DOHH2 (cell line): ENCODE results near the gene PILRA.

ENCODE experiments used
- H3F3A ChIP-seq: fragments of 200-600 bp; sonication (generic), shearing (Covaris generic); 2 replicates; pipeline ENCODE4 v1.6.0; 2016; ENCODE audit warnings: antibody characterized with exemption, mild to moderate bottlenecking; ENCODE audit not compliant: control insufficient read depth, insufficient read depth
- H3K27ac ChIP-seq: fragments of 200-600 bp; sonication (generic); 2 replicates; pipeline ENCODE4 v1.5.1; 2014; ENCODE audit warnings: low read depth, mild to moderate bottlenecking, low read length, moderate library complexity
- H3K27me3 ChIP-seq: fragments of 200-600 bp; sonication (generic); 2 replicates; pipeline ENCODE4 v1.6.1; 2014; ENCODE audit warnings: mild to moderate bottlenecking, low read length, mixed read lengths; ENCODE audit not compliant: control insufficient read depth
- H3K36me3 ChIP-seq: fragments of 200-600 bp; sonication (generic); 2 replicates; pipeline ENCODE4 v1.6.1; 2014; ENCODE audit warnings: mild to moderate bottlenecking, low read length, moderate library complexity, mixed read lengths; ENCODE audit not compliant: control insufficient read depth
- H3K4me1 ChIP-seq: fragments of 200-600 bp; sonication (generic); 2 replicates; pipeline ENCODE4 v1.6.1; 2014; ENCODE audit warnings: mild to moderate bottlenecking, low read length, mixed read lengths; ENCODE audit not compliant: control insufficient read depth
- H3K4me2 ChIP-seq: fragments of 200-600 bp; sonication (generic); 2 replicates; pipeline ENCODE4 v1.6.0; 2014; ENCODE audit warnings: mild to moderate bottlenecking, low read length, moderate library complexity
- H3K4me3 ChIP-seq: fragments of 200-600 bp; sonication (generic); 2 replicates; pipeline ENCODE4 v1.5.1; 2014; ENCODE audit warnings: mild to moderate bottlenecking, low read length, mixed read lengths
- H3K79me2 ChIP-seq: fragments of 200-600 bp; sonication (generic); 2 replicates; pipeline ENCODE4 v1.6.1; 2014; ENCODE audit warnings: mild to moderate bottlenecking, low read length, mixed read lengths; ENCODE audit not compliant: control insufficient read depth
- H3K9me2 ChIP-seq: fragments of 200-600 bp; sonication (generic); replicated peaks from 2 replicates; pipeline ENCODE4 v1.6.1; 2014; ENCODE audit warnings: mild to moderate bottlenecking, low read length, mixed read lengths; ENCODE audit not compliant: control insufficient read depth
- H3K9me3 ChIP-seq: fragments of 200-600 bp; sonication (generic); 2 replicates; pipeline ENCODE4 v1.6.1; 2014; ENCODE audit warnings: antibody characterized with exemption, low read length, mixed read lengths; ENCODE audit not compliant: control insufficient read depth, insufficient read depth
- H4K20me1 ChIP-seq: fragments of 200-600 bp; sonication (generic); 2 replicates; pipeline ENCODE4 v1.6.0; 2014; ENCODE audit warnings: low read depth, mild to moderate bottlenecking, antibody characterized with exemption, low read length, moderate library complexity; ENCODE audit not compliant: control insufficient read depth, insufficient read depth
- EZH2phosphoT487 ChIP-seq: fragments of 200-600 bp; sonication (generic); IDR thresholded peaks from 2 replicates; pipeline ENCODE4 v1.6.1; 2017; ENCODE audit warnings: borderline replicate concordance, mild to moderate bottlenecking, antibody characterized with exemption, low read length, moderate library complexity, mixed read lengths
- TF ChIP-seq, protein P1 (sequence below): fragments of 200-600 bp; sonication (generic); IDR thresholded peaks from one replicate; pipeline ENCODE4 v1.5.1; 2014; ENCODE audit warnings: antibody characterized with exemption, mild to moderate bottlenecking, low read depth, low read length; ENCODE audit not compliant: poor library complexity, severe bottlenecking

Gene PILRA

DNA sequence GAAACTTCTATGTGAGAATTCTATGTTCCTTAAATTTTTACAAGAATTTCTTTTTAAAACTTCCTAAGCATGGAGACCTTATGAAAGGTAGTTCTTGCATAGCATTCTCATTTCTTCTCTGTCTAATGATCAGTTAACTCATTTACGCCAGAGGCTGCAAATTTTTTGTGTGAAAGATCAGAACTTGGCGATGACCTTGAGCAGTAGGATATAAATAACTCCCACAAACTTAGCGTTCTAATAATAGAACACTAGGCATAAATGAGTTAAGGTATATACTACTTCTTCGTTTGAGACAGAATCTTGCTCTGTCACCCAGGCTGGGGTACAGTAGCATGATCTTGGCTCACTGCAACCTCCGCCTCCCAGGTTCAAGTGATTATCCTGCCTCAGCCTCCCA, 13.7 kb downstream of the PILRA start:
- Histone ChIP-seq H3K4me2 (no peak overlapping the region), H3K27ac (no peak overlapping the region), H3K4me3 (no peak overlapping the region), H3K36me3 (no peaks in the 10 kb centered on the region), H3K9me2 (no peaks in the 10 kb centered on the region), H3F3A (peaks cover 8% of the 10 kb centered on the region), H3K27me3 (no peaks in the 10 kb centered on the region), H3K4me1 (peaks cover 50% of the 10 kb centered on the region), H3K9me3 (peaks cover 4% of the 10 kb centered on the region; the same call in 1 of the 2 replicates), H4K20me1 (no peaks in the 10 kb centered on the region), H3K79me2 (no peaks in the 10 kb centered on the region)
- TF ChIP-seq, protein P1, sequence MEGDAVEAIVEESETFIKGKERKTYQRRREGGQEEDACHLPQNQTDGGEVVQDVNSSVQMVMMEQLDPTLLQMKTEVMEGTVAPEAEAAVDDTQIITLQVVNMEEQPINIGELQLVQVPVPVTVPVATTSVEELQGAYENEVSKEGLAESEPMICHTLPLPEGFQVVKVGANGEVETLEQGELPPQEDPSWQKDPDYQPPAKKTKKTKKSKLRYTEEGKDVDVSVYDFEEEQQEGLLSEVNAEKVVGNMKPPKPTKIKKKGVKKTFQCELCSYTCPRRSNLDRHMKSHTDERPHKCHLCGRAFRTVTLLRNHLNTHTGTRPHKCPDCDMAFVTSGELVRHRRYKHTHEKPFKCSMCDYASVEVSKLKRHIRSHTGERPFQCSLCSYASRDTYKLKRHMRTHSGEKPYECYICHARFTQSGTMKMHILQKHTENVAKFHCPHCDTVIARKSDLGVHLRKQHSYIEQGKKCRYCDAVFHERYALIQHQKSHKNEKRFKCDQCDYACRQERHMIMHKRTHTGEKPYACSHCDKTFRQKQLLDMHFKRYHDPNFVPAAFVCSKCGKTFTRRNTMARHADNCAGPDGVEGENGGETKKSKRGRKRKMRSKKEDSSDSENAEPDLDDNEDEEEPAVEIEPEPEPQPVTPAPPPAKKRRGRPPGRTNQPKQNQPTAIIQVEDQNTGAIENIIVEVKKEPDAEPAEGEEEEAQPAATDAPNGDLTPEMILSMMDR: no peak
- no peak for TF ChIP-seq EZH2phosphoT487

DNA sequence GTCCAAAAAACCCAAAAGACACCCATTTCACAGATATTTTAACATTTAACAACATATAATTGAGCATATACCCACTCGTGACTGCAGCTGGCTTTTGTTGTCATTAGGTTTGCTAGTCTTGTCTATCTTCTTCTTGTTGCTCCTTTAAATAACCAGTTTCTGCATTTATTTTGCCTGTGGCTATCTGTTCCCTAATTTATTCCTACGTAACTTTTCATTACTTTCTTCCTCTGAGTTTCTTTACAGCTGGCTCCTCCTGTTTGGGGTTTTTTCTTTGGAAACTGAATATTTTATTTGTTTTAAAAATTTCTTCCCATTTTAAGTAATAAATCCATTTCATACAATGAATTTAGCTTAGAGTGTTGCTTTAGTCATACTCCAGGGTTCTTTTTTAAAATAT, 14.4 kb downstream of the PILRA start:
- H3K79me2 ChIP-seq: no peaks in the 10 kb centered on the region
- H3K4me1 ChIP-seq: peaks cover 52% of the 10 kb centered on the region
- no peaks in the 10 kb centered on the region for H4K20me1 ChIP-seq
- H3K27ac ChIP-seq: no peak overlapping the region
- H3K9me3 ChIP-seq: 0 out of 2 replicates have a peak, but pooled peaks cover 2% of the 10 kb centered on the region
- H3K4me3 ChIP-seq: no peak overlapping the region
- TF ChIP-seq EZH2phosphoT487: no peak
- TF ChIP-seq, protein P1: no peak
- H3K9me2 ChIP-seq: no peaks in the 10 kb centered on the region
- no peak overlapping the region for H3K4me2 ChIP-seq
- H3K27me3 ChIP-seq: no peaks in the 10 kb centered on the region
- H3K36me3 ChIP-seq: no peaks in the 10 kb centered on the region
- peaks cover 8% of the 10 kb centered on the region for H3F3A ChIP-seq

DNA sequence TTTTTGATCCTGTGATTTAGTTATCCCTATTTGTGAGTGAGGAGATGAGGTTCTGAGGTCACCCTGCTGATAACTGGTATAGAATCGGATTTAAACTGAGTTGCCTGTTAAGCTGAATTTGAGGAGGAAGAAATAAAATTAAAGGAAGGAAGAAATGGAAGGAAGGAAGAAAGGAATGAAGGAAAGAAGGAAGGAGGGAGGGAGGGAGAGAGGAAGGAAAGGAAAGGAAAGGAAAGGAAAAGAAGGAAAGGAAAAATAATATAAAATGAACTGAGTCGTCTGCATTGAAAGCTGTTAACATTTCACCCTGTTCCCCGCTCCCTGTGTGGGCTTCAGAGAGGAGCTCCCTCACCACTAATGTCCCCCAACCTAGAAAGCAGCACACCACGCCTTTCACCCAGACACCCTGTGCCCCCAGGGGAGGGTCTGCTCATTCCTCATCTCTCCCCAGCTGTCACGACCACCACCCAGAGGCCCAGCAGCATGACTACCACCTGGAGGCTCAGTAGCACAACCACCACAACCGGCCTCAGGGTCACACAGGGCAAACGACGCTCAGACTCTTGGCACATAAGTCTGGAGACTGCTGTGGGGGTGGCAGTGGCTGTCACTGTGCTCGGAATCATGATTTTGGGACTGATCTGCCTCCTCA, 16.3 kb downstream of the PILRA start:
- H3K4me2 ChIP-seq: no peak overlapping the region
- no peaks in the 10 kb centered on the region for H3K9me2 ChIP-seq
- peaks cover 52% of the 10 kb centered on the region for H3K4me1 ChIP-seq
- H3K36me3 ChIP-seq: no peaks in the 10 kb centered on the region
- H3K27ac ChIP-seq: no peak overlapping the region
- H3K4me3 ChIP-seq: no peak overlapping the region
- TF ChIP-seq, protein P1: no peak
- TF ChIP-seq EZH2phosphoT487: no peak
- no peaks in the 10 kb centered on the region for H3K79me2 ChIP-seq
- H4K20me1 ChIP-seq: no peaks in the 10 kb centered on the region
- H3K9me3 ChIP-seq: no peaks in the 10 kb centered on the region
- no peaks in the 10 kb centered on the region for H3K27me3 ChIP-seq
- peaks cover 7% of the 10 kb centered on the region for H3F3A ChIP-seq
